ENCODE measurements around the gene ESAM. TPM values are rescaled to one million over a fixed set of nuclear protein-coding genes. Genes with fewer than 3 reads are reported as not detected.
"Not testable (repeated sequence)": the region's sequence is repeated elsewhere in the genome, so short reads cannot be mapped to it uniquely, and the experiment has no call there.

The ESAM gene
- total RNA-seq, 1 donor from 2014 or later = 164 TPM

DNA sequence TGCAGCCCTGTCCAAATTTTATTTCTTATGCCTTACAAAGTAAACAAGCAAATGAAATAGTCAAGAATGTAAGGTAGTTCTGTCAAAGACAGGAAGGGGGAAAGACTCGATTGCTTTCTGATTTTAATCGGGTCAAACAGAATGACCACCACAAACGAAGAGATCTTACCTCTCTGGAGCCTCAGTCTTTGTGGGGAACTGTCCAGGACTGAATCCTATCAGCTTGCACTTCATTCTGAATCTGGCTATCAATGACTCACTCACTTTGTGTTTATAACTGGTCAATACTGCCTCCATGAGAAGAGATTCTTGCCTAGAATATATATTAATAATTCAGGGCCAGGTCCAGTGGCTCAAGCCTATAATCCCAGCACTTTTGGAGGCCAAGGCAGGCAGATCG, 20.9 kb upstream of the ESAM start:
- DNase-seq (no peak), ATAC-seq (no peak)
- TF ChIP-seq, protein P1, sequence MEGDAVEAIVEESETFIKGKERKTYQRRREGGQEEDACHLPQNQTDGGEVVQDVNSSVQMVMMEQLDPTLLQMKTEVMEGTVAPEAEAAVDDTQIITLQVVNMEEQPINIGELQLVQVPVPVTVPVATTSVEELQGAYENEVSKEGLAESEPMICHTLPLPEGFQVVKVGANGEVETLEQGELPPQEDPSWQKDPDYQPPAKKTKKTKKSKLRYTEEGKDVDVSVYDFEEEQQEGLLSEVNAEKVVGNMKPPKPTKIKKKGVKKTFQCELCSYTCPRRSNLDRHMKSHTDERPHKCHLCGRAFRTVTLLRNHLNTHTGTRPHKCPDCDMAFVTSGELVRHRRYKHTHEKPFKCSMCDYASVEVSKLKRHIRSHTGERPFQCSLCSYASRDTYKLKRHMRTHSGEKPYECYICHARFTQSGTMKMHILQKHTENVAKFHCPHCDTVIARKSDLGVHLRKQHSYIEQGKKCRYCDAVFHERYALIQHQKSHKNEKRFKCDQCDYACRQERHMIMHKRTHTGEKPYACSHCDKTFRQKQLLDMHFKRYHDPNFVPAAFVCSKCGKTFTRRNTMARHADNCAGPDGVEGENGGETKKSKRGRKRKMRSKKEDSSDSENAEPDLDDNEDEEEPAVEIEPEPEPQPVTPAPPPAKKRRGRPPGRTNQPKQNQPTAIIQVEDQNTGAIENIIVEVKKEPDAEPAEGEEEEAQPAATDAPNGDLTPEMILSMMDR (IDR thresholded peaks at IDR 0.05) = no peak
- Histone ChIP-seq H3K4me3 (no peak overlapping the region), H3K27ac (no peak overlapping the region), H3K27me3 (no peaks in the 10 kb centered on the region), H3K36me3 (no peaks in the 10 kb centered on the region), H3K9me3 (no peaks in the 10 kb centered on the region), H3K4me1 (no peaks in the 10 kb centered on the region)
- intact Hi-C loops (cut with DNase I) = no loop called here

DNA sequence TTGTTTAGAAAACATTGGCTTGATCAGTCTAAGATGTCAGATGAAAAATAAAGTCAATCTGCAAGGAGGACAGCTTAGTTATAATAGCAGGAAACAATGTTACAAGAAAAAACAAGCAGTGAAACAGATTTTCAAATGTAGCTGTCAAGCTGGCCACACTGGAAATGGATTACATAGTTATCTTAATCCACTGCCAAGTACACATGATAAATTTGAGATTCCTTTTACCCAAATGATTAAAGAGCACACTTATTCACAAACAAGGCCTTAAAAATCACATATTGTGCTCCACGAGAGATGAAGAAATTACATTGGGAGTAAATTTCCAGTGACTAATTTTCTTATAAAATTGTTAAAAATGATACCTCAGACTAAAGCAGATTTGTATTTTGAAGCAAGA, 17.5 kb upstream of the ESAM start:
- DNase-seq = no peak
- no peak for ATAC-seq
- no peaks in the 10 kb centered on the region for H3K4me1 ChIP-seq
- no peaks in the 10 kb centered on the region for H3K36me3 ChIP-seq
- H3K9me3 ChIP-seq = no peaks in the 10 kb centered on the region
- intact Hi-C loops (cut with DNase I) = no loop called here
- H3K27ac ChIP-seq = no peak overlapping the region
- TF ChIP-seq, protein P1 (IDR thresholded peaks at IDR 0.05) = no peak
- no peaks in the 10 kb centered on the region for H3K27me3 ChIP-seq
- H3K4me3 ChIP-seq = no peak overlapping the region

DNA sequence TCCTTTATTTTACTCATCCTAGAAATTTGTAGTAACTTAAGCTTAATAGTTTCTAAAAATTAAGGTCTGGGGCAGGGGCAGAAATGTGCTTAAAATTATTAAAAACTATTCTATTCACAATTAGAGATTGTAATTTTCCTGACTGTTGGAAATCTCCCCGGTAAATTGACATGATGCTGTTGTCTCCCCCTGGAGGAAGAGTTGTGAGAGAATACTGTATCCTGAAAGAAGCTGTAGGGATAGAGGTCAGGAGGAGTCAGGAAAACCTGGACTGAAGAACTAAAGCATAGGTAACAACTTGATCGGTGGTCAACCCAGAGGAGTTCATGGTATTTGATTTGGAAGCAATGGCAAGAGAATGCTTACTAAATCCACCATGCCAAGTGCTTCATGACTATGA, 16.2 kb upstream of the ESAM start:
- H3K4me3 ChIP-seq = no peak overlapping the region
- H3K27me3 ChIP-seq = no peaks in the 10 kb centered on the region
- intact Hi-C loops (cut with DNase I) = no loop called here
- no peak overlapping the region for H3K27ac ChIP-seq
- DNase-seq = no peak
- ATAC-seq = no peak
- H3K36me3 ChIP-seq = no peaks in the 10 kb centered on the region
- H3K9me3 ChIP-seq = no peaks in the 10 kb centered on the region
- no peaks in the 10 kb centered on the region for H3K4me1 ChIP-seq
- TF ChIP-seq, protein P1 (IDR thresholded peaks at IDR 0.05) = peak; percentile 14

DNA sequence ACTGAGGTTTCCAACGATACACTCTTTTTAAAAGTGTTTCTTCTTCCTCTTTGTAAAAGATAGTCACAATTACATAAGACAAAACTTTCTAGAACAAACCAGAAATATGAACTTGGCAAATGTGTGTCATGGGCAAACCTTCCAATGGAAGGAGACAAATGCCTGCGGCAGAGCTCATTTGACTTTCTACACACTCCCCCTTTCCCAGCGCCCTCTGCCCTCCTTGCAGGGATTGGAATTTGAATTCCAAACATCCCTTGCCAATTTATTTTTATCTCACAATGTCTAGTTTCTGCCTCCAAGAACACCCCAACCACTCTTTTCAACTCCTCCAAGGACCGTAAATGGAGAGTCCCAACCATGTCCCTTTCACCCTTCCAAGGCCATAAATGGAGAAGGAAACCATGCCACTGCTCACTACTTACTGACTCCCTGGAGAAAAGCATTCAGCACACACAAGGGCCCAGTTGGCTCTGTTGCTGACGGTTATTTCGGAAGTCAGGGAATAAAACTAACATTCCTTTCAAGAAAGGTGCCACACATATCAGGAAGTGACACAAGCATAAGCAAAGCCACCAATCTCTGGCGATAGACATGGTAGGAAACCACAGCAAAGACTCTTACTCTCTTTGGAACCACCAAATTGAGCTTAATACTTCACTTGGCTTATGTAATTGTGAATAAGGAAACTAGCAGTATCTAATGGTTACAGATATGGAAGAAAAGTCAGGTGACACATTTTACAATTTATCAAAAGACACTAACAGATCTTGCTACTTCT, 15.0 kb upstream of the ESAM start:
- Histone ChIP-seq H3K36me3 (peaks cover 7% of the 10 kb centered on the region), H3K4me1 (no peaks in the 10 kb centered on the region), H3K27ac (peak overlapping the region; percentile 15), H3K27me3 (no peaks in the 10 kb centered on the region), H3K4me3 (no peak overlapping the region), H3K9me3 (no peaks in the 10 kb centered on the region)
- TF ChIP-seq, protein P1 (IDR thresholded peaks at IDR 0.05) = no peak
- no peak for ATAC-seq
- intact Hi-C loops (cut with DNase I) = no loop called here
- DNase-seq = no peak

DNA sequence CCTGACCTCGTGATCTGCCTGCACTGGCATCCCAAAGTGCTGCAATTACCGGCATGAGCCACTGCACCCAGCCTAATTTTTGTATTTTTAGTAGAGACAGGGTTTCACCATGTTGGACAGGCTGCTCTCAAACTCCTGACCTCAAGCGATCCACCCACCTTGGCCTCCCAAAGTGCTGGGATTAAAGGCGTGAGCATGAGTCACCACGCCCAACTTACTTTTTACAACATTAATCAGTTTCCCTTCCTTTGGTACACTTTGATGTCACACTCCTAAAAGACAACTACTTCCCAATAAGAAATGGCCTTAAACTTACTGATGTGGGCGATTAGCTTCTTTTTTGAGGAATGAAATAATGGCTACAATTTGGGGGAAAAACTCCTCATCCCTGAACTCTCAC, 8.9 kb upstream of the ESAM start:
- H3K27me3 ChIP-seq; H3K27ac ChIP-seq; ATAC-seq; H3K4me1 ChIP-seq; H3K4me3 ChIP-seq; H3K9me3 ChIP-seq; intact Hi-C loops (cut with DNase I): not testable (repeated sequence)
- H3K36me3 ChIP-seq = peaks cover 32% of the 10 kb centered on the region
- peak; percentile 18 for DNase-seq

DNA sequence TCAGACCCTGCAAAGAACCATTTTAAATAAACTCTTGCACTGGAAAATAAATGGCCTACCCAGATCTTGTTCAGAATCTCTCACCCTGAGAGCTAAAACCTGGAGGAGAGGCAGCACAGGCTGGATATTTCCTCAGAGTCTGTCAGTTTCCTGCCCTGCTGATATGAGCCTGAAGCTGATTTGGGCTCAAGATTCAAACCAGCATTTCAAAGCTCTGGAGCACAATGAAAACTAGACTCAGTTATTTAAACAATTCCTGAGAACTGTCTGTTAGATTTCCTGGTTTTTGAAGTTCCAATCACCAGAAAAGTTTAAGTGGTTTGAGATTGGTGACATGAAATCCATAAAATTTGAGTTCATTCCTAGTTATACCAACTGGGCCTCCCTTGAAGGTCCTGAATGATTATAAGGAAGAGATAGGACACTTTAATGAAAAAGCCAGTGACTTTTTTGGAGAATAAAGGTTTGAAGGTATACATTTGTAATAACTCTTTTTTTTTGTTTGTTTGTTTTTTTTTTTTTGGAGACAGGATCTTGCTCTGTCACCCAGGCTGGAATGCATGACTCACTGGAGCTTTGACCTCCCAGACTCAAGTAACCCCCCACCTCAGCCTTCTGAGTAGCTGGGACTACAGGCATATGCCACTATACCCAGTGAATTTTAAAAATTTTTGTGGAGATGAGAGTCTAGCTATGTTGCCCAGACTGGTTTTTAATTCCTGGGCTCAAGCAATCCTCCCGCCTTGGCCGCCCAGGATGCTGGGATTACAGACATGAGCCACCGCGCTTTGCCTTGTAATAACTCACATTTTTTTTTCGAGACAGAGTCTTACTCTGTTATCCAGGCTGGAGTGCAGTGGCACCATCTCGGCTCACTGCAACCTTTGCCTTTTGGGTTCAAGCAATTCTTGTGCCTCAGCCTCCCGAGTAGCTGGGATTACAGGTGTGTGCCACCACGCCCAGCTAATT, 8.0 kb upstream of the ESAM start:
- DNase-seq (no peak), ATAC-seq (no peak)
- TF ChIP-seq, protein P1 (IDR thresholded peaks at IDR 0.05) = no peak

More for the DNA sequence above, 8.0 kb upstream of the ESAM start:
- Histone ChIP-seq H3K4me3 (no peak overlapping the region), H3K4me1 (no peaks in the 10 kb centered on the region), H3K9me3 (no peaks in the 10 kb centered on the region), H3K27ac (no peak overlapping the region), H3K36me3 (peaks cover 32% of the 10 kb centered on the region), H3K27me3 (no peaks in the 10 kb centered on the region)
- intact Hi-C loops (cut with DNase I) = no loop called here
